ENCODE results near the gene PCBP3.

- TF ChIP-seq CTCF (optimal IDR thresholded peaks at IDR 0.05 in 1 of 3, IDR thresholded peaks at IDR 0.05 in 1 of 3, conservative IDR thresholded peaks at IDR 0.05 in 1 of 3; ENCODE audit: extremely low read depth in 1 of 3, insufficient read depth in 2 of 3, low read length in 3 of 3) = no peak
- no peak for TF ChIP-seq EZH2 (IDR thresholded peaks at IDR 0.05; ENCODE audit: low read length)
Measured at GRCh38 chr21:45802425-45802824, 158.9 kb downstream of the PCBP3 start.
